Measurements from ENCODE around the gene HAUS3. TPM values are rescaled to one million over a fixed set of nuclear protein-coding genes. Genes with fewer than 3 reads are reported as not detected.

HAUS3 gene
- total RNA-seq, 1 experiment from 2014 or later, result 11.2 TPM

DNA sequence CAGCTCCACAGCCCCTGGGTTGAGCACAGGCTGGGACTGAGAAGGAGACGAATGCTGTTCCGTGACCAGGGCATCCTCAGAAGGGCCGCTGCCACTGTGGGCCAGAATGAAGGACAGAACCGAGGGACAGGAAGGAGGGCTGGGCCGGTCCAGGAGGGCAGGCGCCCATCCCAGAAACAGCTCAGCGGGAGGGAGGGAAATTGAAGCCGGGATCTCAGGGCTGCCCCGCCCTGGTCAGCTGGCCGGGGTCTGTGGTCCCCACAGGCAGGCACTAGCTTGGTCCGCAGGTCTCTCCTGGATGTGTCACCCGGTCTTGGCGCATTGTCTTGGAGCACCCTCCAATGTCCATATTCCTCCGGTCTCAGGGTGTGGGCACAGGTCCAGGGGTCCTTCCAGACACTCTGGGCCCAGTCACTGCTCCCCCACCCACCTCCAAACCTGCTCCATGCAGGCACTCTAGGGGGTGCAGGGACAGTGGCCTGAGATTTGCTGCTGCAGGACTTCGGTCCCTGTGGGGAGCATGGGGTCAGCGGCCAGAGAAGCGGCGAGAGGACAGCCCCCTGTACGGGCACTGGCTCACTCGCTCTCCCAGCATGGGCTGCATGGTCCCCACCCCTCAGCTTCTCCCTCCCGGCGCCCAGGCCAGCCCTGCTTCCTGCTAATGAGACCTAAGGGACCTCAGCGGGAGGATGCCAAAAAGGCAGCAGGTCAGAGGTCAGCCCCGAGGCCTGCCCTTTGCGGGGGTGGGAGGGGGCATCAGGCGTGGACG, 43.9 kb upstream of the HAUS3 start:
- no peak for TF ChIP-seq SIN3A (IDR thresholded peaks at IDR 0.05; ENCODE audit: borderline replicate concordance, insufficient read depth, low read depth, low read length)
- TF ChIP-seq POLR2AphosphoS5 (IDR thresholded peaks at IDR 0.05; ENCODE audit: low read depth, low read length), result no peak
- TF ChIP-seq, protein P1, sequence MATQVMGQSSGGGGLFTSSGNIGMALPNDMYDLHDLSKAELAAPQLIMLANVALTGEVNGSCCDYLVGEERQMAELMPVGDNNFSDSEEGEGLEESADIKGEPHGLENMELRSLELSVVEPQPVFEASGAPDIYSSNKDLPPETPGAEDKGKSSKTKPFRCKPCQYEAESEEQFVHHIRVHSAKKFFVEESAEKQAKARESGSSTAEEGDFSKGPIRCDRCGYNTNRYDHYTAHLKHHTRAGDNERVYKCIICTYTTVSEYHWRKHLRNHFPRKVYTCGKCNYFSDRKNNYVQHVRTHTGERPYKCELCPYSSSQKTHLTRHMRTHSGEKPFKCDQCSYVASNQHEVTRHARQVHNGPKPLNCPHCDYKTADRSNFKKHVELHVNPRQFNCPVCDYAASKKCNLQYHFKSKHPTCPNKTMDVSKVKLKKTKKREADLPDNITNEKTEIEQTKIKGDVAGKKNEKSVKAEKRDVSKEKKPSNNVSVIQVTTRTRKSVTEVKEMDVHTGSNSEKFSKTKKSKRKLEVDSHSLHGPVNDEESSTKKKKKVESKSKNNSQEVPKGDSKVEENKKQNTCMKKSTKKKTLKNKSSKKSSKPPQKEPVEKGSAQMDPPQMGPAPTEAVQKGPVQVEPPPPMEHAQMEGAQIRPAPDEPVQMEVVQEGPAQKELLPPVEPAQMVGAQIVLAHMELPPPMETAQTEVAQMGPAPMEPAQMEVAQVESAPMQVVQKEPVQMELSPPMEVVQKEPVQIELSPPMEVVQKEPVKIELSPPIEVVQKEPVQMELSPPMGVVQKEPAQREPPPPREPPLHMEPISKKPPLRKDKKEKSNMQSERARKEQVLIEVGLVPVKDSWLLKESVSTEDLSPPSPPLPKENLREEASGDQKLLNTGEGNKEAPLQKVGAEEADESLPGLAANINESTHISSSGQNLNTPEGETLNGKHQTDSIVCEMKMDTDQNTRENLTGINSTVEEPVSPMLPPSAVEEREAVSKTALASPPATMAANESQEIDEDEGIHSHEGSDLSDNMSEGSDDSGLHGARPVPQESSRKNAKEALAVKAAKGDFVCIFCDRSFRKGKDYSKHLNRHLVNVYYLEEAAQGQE (IDR thresholded peaks at IDR 0.05; ENCODE audit: insufficient read depth in 1 of 2, low read depth in 2 of 2, low read length in 1 of 2), result no peak
- TF ChIP-seq, protein P2, sequence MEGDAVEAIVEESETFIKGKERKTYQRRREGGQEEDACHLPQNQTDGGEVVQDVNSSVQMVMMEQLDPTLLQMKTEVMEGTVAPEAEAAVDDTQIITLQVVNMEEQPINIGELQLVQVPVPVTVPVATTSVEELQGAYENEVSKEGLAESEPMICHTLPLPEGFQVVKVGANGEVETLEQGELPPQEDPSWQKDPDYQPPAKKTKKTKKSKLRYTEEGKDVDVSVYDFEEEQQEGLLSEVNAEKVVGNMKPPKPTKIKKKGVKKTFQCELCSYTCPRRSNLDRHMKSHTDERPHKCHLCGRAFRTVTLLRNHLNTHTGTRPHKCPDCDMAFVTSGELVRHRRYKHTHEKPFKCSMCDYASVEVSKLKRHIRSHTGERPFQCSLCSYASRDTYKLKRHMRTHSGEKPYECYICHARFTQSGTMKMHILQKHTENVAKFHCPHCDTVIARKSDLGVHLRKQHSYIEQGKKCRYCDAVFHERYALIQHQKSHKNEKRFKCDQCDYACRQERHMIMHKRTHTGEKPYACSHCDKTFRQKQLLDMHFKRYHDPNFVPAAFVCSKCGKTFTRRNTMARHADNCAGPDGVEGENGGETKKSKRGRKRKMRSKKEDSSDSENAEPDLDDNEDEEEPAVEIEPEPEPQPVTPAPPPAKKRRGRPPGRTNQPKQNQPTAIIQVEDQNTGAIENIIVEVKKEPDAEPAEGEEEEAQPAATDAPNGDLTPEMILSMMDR (IDR thresholded peaks at IDR 0.05), result no peak
- TF ChIP-seq TCF7L2 (IDR thresholded peaks at IDR 0.05; ENCODE audit: low read depth, low read length), result no peak
- BruUV-seq (replicated peaks), result no TSS peak
- intact Hi-C loops (cut with micrococcal nuclease; ENCODE audit: unreplicated experiment) (no loop called here), in situ Hi-C loops (cut with HindIII; ENCODE audit: low pct_unique_long_range_greater_than_20kb, low sequenced_read_pairs) (no loop called here)
- POLR2A ChIA-PET, result no interaction called here
- ATAC-seq (no peak), DNase-seq (ENCODE audit: low read depth, low spot score) (no peak)
- Histone ChIP-seq H3K4me3 (ENCODE audit: low read depth in 2 of 2, low read length in 2 of 2) (no peak overlapping the region), H3K27me3 (ENCODE audit: control insufficient read depth, insufficient read depth, low read length) (no peaks in the 10 kb centered on the region), H3K9me3 (ENCODE audit: control insufficient read depth, insufficient read depth, low read depth, low read length) (no peaks in the 10 kb centered on the region), H3K4me1 (ENCODE audit: control insufficient read depth, insufficient read depth, low read length) (no peaks in the 10 kb centered on the region), H3K27ac (ENCODE audit: low read length) (no peak overlapping the region), H3K36me3 (ENCODE audit: control insufficient read depth, insufficient read depth, low read length) (no peaks in the 10 kb centered on the region)
- CTCF ChIA-PET, result no interaction called here

DNA sequence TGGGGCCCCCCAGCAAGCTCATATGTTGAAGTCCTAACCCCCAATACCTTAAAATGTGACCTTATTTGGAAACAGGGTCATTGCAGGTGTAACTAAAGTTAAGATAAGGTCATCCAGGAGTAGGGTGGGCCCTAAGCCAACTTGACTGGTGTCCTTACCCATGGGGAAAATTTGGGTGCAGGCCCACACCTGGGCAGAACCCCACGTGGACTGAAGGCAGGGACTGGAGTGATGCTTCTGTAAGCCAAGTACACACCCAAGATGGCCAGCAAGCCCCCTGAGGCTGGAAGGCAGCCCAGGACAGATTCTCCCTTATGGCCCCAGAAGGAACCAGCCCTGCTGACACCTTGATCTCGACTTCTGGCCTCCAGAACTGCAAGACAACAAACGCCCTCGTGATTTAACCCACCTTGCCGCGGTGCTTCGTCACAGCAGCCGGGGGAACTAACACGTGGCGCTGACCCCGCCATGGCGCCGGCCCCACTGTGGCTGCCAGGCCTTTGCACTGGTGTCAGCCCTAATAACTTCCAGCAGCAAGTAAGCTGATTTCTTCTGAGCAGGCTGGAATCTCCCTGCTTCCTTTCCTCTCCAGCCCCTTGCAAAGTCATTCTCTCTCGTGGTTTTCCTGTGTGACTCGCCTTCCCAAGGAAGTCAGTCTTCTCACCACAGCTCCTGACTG, 43.2 kb upstream of the HAUS3 start:
- POLR2A ChIA-PET, result no interaction called here
- ATAC-seq (peak; percentile 23; the same call in 1 of the 2 replicates), DNase-seq (ENCODE audit: low read depth, low spot score) (no peak)
- Histone ChIP-seq H3K9me3 (ENCODE audit: control insufficient read depth, insufficient read depth, low read depth, low read length) (no peaks in the 10 kb centered on the region), H3K27me3 (ENCODE audit: control insufficient read depth, insufficient read depth, low read length) (no peaks in the 10 kb centered on the region), H3K27ac (ENCODE audit: low read length) (no peak overlapping the region), H3K4me3 (ENCODE audit: low read depth in 2 of 2, low read length in 2 of 2) (no peak overlapping the region), H3K36me3 (ENCODE audit: control insufficient read depth, insufficient read depth, low read length) (no peaks in the 10 kb centered on the region), H3K4me1 (ENCODE audit: control insufficient read depth, insufficient read depth, low read length) (no peaks in the 10 kb centered on the region)
- in situ Hi-C loops (cut with HindIII; ENCODE audit: low pct_unique_long_range_greater_than_20kb, low sequenced_read_pairs) (no loop called here), intact Hi-C loops (cut with micrococcal nuclease; ENCODE audit: unreplicated experiment) (no loop called here)
- TF ChIP-seq TCF7L2 (IDR thresholded peaks at IDR 0.05; ENCODE audit: low read depth, low read length) (no peak), SIN3A (IDR thresholded peaks at IDR 0.05; ENCODE audit: borderline replicate concordance, insufficient read depth, low read depth, low read length) (no peak)
- BruUV-seq (replicated peaks), result no TSS peak
- CTCF ChIA-PET, result no interaction called here
